GM18526 (cell line): ENCODE data around the gene ISLR2.

ENCODE experiments used
- POLR2A ChIP-seq: IDR thresholded peaks from 3 replicates; pipeline ENCODE4 v1.6.1; 2011; ENCODE audit not compliant: insufficient read length; ENCODE audit errors: extremely low read depth

Gene ISLR2

DNA sequence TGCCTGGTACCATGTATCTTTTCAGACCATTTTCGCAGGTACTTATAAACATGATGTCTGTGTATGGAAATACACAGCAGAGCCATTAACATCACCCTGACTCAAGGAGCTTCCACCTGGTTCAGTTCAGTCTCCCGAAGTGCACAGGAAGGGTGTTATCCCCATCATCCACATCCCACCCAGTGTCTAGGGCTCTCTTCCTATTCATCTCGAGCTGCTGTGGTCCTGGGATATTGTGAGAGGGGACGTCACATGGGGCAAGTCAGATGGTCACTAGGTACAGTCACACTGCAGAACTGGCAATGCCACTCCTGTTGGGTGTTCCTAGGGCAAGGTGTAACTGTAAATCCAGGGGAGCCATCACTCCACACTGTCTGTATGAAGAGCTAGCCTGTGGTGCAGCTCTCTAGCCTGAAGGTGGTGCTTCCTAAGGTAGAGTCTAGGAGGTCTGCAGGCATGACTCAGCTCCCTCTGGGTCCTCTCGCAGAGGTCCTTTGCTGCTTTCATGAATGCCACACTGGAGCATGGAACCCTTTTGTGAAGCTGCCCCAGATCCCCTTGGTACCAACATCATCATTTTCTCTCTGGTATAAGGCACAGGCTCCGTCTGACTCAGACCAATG lies 13.9 kb downstream of the ISLR2 start:
- no peak for TF ChIP-seq POLR2A

DNA sequence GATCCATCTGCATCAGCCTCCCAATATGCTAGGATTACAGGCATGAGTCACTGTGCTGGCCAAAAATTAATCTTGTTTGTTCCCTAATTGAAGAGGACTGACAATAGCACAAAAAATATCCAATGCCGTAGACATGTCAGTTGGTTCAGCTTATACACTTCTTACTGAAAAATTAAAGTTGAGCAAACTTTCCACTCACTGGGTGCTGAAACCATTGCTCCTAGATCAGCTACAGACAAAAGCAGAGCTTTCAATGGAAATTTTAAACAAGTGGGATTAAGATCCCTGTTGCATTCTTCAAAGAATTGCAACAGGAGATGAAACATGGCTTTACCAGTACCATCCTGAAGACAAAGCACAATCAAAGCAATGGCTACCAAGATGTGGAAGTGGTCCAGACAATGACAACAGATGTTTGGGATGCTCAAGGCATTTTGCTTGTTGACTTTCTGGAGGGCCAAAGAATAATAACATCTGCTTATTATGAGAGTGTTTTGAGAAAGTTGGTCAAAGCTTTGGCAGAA lies 16.0 kb downstream of the ISLR2 start:
- TF ChIP-seq POLR2A = no peak

DNA sequence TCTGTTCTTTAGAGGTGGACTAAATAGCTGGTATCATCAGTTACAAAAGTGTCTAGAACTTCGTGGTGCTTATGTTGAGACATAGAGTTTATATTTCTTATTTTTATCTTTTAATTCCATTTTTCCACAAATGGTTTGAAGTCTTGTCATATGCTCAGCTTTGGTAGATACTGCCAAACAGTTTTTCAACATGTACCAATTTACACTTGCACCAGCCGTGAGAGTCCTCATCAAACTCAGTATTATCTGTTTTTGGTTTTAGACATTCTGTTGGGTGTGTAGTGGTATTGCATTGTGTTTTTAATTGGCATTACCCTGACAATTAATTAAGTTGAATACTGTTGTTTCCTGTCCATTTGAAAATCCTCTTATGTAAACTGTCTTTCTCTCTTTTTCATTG lies 16.7 kb downstream of the ISLR2 start:
- TF ChIP-seq POLR2A = no peak

DNA sequence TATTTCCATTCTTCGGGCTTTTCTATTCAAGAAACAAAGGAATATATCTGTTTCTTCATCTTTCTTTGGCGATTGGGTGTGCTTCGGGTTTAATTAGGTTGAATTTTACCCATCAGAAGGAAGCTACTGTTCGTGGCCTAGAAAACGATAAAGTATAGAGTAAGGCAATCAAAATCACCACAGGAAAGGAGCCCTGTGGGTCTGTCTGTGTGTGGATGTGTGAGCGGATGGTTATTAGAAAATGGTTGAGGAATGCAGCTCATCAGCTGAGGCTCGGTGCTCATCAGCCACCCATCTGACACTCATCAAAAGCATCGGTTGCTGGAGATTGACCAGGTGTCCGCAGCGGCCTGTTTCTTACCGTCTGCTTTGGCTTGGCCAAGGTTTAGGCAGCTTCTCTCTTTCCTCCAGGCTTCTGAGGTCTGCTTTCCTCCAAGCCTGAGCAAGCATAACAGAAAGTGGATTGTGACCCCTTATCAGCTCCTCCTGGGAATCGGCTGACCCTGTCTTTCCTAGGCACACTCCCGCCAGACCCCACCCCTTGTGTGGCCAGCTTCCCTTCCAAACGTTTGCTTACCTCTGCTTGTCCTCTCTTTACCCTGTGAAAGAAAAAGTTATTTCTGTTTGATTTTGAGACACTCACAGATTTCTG lies 25.5 kb downstream of the ISLR2 start:
- no peak for TF ChIP-seq POLR2A

DNA sequence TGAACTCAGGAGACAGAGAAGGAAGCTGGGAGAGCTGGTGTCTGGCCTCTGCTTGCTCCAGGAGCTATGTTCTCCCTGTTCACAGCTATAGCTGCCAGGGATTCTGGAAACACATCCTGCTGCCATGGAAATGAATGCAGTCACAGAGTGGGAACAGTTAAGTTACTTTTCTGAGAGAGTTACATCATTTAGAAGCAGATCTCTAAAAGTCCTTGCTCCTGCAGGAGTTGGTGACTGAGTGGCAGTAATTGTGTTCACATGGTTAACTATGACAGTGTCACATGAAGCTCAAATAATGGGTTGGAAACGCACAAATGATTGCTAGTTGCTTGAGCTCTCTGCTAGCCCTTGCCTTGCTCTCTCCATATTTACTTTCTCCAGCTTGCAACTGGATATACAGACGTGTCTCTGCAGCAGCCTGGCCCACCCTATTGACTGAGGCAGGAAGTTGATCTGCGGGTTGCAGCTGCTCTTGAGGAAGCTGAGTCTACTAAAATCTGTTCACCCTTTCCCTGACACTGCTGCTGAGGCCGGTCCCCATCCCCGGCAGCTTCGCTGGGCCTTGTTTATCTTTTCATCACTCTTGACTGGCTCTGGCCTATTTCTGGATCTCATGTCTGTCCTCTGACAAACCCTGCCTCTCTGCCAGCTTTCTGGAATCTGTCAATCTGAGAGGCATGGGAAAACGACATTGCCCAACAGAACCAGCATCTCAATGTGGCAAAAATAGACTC lies 26.5 kb downstream of the ISLR2 start:
- no peak for TF ChIP-seq POLR2A

DNA sequence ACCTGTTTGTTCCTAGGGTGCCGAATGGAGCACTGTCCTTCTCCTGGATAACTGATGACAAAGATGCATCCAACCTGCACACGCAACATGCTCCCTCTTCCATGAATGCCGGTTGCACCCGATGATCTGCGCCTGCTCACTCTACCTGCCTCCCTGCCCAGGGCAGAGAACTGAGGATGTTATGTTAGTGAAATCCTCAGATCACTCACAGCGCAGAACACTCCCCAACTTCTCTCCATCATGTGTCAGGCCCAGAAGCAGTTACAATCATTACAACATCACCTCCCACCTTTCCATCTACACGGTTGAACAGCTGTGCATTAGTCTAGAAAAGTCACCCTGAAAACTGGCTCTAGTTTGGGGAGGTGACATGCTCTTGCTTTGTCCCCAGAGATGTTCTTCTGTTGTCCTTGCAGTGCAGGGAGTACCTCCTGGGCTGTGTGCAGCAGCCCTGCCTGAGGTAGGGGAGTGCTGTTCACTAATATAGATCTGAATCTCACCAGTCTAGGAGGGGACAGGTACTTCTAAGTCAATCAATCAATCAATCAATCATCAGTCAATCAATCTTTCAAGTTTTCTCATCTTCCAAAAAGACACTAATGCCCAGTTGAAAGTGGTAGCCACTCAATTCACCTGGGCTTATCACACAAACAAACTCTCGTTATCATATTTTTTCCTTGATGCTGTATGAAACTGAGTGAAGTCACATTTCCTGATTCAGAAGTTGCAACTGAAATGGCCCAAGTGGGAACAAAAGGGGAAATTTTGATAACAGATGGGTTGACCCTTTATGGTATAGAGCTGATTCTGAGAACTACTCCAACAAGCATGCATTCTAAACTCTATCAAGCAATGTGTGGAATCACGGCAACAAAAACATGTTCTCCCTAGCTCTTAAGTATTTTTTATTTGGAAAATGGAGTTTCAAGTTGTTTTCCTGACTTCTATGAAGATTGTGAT lies 27.8 kb downstream of the ISLR2 start:
- no peak for TF ChIP-seq POLR2A

DNA sequence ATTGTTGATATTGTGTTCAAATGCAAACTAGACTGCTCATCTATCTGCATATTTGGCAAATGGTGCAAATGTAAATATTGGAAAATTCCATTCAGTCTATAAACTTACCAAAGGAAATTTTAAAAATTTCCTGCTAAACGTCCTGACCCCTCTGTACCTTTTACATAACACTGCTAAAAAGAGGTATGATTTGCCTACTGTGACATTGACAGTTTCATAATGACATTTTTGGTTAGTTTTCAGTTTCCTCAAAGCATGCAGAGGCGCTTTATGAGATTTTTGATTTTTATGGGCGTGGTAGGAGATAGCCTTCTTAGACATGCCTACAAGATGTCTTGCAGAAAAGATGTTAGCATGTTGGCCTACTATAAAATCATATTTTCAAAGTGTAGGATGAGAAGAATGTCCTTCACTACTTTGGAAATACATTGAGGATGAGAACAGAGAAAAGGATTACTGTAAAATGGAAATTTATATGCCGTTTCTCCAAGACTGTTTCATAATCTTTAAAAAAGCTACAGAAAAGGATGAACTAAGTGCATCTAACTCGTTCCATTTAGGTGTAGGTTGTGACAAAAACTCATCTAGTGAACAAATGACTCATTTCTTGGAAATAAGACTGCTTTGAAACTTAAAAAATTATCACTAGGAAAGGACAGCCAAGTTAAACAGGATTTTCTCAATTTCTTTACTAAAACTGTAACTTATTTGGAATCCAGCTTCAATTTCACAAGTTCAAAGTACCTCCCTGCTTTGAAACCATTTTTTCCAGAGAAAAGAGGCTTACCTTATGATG lies 28.7 kb downstream of the ISLR2 start:
- no peak for TF ChIP-seq POLR2A

DNA sequence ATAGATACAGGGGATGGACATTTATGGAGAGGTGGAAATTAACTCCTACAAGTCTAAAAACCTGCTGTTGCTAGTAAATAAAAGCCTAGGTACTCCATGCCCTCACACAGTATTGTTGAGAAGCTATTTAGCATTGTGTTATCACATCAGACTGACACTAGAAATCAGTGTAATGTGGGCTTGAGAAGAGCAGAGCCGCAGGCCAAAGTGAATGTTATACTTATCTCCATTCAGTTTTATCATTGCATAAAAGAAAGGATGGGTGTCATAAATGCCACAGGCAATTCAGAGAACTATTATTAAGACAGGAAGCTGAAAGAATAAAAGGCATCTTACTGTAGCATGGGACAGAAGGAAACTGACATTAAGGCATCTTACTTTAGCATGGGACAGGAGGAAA lies 29.4 kb downstream of the ISLR2 start:
- TF ChIP-seq POLR2A = no peak

DNA sequence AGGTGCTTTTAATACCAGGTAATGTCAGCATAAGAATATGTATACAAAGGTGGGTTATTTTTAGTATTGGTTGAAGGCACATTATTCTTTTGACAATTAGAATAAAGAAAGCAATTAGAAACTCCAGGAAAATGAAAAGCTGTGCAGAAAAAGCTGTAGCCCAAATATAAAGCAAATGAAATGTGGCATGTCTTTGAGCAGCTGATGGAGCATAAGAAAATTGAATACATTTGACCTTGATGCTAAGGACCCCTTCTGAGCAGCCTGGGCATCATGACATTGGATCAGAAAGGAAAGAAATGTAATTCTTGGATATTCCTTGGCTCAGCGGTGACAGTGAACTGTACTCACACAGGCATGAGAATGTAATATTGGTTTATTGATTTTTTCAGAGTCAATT lies 35.1 kb downstream of the ISLR2 start:
- no peak for TF ChIP-seq POLR2A

DNA sequence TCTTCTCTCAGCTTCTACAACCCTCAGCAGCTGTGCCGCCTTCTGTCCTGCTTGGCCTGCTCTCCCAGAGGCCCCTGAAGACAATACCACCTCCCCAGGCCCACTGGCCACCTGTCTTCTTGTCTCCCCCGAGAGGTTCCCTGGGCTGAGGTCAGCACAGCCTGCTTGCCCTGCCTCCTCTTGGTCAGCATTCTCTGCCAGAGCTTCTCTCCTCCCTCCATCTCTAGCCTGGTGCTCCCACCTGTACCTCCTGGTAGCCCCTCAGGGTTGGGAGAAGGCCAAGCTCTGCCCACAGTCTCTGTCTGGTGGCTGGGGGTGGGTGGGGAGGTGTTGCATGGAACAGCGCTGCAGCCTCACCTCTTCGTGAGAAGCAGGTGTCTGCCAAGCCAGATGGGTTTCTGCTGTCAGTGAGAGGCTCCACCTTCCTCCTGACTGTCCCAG lies 37.5 kb downstream of the ISLR2 start:
- no peak for TF ChIP-seq POLR2A

DNA sequence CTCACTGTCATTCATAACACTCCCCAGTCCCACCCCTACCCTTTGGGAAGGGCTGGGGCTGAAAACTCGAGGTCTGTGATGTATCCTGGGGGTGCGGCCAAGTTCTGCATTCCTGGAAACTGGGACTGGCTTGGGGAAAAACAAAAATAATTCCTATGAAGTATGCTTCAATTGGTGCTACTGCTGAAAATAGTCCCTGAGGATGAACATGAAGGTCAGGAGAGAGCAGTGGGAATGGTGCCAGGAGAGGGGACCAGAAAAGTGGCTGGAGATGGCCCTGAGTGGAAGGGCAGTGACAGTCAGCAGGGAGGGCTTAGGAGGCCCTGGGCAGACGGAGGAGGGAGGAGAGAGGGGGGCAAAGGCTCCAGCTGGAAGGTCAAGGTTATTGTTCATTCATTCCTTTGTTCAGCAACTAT lies 38.3 kb downstream of the ISLR2 start:
- no peak for TF ChIP-seq POLR2A

DNA sequence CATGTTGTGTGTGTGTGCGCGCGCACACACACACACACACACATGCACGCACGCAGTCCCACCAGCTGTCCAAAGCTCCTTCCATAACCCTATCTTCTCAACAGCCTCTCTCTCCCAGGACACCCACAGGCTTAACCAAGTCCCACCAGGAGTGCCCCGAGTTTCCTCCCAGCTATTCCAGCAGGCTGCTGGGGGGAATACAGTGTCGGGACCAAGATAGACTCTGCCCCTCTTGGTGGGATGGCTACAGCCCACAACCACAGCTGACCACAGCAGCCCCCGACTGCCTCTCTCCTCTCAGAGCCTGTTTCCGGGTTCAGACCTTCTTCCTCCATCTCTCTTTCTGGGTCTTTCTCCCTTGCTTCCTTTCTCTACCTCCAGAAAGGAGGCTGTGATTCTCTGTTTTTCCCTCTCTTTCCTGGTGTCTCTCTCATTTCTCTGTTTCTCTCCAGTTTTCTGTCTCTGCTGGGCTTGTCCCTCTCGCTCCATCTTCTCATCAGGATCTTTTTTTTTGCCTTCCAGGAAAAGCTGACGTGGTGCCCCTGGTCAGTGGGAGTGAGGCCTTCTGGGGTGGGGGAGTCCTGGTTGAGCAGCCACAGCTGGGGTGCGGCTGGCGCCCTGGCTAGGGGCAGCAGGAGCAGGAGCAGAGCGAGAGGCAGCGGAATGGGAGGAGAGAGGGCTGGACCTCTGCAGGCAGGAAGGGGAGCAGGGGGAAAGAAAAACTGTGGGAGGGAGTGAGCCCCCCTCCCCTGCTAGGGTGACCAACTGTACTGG lies 39.9 kb downstream of the ISLR2 start:
- TF ChIP-seq POLR2A = no peak

DNA sequence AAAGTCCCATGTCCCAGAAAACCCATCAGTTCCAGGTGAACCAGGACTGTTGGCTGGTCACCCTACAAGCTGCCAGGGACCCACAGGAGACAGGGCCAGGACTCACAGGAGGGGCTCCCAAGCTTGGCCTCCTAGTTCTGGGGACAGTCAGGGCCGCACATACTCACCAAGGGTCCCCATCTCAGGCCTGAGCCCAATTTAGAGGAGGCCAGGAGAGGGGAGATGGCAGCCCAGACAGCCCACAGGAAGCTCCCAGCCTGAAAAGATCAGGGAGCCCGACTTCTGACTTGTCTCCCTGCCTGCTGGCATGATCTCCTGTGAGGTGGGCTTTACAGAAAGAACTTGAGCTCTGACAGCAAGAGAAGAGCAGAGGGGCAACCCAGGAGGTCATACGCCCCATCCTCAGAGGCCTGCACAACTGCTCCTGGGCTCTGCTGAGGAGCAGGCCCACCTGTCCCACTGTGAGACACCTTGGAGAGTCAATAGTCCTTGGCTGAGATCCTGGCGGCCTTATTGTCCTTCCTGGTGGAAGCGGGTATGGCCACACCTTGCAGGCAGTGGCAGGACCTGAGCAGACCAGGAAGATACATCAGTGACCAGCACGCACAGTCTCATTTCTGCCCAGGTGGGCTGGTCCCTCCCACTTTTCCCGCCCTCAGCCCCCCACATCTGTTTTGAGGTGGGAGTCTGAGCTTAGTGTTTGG lies 40.6 kb downstream of the ISLR2 start:
- no peak for TF ChIP-seq POLR2A
